Measurements from ENCODE around the gene DCUN1D2. TPM values are rescaled to one million over a fixed set of nuclear protein-coding genes. Genes with fewer than 3 reads are reported as not detected.
A peak's percentile ranks its signal among the peaks of the same experiment; 100 is the strongest.

The DCUN1D2 gene
- total RNA-seq, 2 experiments from 2014 or later = 9.2 to 16.5 TPM

DNA sequence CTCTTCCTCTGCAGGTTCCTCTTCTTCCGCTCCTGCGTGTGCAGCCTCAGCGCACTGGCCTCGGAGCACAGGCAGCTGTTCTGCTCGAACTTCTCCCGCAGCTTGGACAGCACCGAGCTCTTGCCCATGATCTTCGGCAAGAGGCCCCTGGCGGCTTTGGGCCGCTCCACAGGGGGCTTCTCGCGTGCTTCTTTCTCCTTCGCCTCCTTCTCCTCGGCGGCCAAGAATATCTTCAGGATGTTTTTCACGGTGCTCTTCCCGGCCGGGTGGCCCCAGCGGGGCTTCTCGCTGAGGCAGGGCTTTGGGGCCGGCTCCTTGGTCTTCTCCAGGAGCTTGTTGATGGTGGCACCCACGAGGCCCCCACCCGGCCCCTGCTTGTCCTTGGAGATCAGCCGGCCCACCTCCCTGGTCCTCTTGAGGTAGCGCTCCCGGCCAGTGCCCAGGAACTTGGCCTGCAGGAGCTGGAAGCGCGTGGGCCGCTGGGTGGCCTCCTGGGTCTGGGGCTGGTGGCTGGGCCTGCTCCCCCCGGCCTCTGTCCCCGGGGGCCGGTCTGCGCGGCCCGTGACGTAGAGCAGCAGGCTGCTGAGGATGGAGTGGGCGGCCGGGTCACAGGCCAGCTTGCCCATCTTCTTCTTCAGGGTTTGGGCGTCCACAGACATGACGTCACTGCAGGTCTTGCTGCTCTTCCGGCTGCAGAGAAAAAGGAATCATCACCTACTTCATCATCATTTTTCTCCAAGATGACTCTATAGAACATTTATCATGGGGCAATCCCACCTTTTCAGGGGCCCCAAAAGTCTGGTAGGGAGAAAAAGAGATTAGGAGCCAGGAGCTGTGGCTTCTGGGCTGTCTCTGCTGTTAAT, 82.7 kb downstream of the DCUN1D2 start:
- no peaks in the 10 kb centered on the region for H3K36me3 ChIP-seq (ENCODE audit: insufficient read depth, low read length)
- ChIA-PET POLR2A (no interaction called here), CTCF (ENCODE audit: unreplicated experiment) (no interaction called here)
- no peak overlapping the region for H3K4me3 ChIP-seq (ENCODE audit: low read depth, low read length, poor library complexity, severe bottlenecking)
- peaks cover 18% of the 10 kb centered on the region for H3K4me1 ChIP-seq (ENCODE audit: insufficient read depth, low read length, poor library complexity, severe bottlenecking)
- no peak overlapping the region for H2AFZ ChIP-seq (ENCODE audit: low read length)
- BruUV-seq (replicated peaks) = no TSS peak
- no peak for TF ChIP-seq EZH2phosphoT487 (IDR thresholded peaks at IDR 0.05; ENCODE audit: borderline replicate concordance, low read depth, low read length)
- TF ChIP-seq, protein P1, sequence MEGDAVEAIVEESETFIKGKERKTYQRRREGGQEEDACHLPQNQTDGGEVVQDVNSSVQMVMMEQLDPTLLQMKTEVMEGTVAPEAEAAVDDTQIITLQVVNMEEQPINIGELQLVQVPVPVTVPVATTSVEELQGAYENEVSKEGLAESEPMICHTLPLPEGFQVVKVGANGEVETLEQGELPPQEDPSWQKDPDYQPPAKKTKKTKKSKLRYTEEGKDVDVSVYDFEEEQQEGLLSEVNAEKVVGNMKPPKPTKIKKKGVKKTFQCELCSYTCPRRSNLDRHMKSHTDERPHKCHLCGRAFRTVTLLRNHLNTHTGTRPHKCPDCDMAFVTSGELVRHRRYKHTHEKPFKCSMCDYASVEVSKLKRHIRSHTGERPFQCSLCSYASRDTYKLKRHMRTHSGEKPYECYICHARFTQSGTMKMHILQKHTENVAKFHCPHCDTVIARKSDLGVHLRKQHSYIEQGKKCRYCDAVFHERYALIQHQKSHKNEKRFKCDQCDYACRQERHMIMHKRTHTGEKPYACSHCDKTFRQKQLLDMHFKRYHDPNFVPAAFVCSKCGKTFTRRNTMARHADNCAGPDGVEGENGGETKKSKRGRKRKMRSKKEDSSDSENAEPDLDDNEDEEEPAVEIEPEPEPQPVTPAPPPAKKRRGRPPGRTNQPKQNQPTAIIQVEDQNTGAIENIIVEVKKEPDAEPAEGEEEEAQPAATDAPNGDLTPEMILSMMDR (conservative IDR thresholded peaks at IDR 0.05; ENCODE audit: low read length) = no peak
- peak overlapping the region; percentile 9; the same call in 1 of the 2 replicates for H3K4me2 ChIP-seq (ENCODE audit: low read length)
- H3K79me2 ChIP-seq (ENCODE audit: insufficient read depth, low read depth, low read length) = no peaks in the 10 kb centered on the region
- no peaks in the 10 kb centered on the region for H3K9me3 ChIP-seq (ENCODE audit: low read length)
- DNase-seq (ENCODE audit: low spot score) = no peak
- H3K27ac ChIP-seq (ENCODE audit: low read depth, low read length, poor library complexity, severe bottlenecking) = no peak overlapping the region
- no peaks in the 10 kb centered on the region for H4K20me1 ChIP-seq (ENCODE audit: insufficient read depth, low read length)
- H3K9me2 ChIP-seq (ENCODE audit: insufficient read depth, low read length) = no peaks in the 10 kb centered on the region
- intact Hi-C loops (cut with micrococcal nuclease; ENCODE audit: unreplicated experiment) = no loop called here

DNA sequence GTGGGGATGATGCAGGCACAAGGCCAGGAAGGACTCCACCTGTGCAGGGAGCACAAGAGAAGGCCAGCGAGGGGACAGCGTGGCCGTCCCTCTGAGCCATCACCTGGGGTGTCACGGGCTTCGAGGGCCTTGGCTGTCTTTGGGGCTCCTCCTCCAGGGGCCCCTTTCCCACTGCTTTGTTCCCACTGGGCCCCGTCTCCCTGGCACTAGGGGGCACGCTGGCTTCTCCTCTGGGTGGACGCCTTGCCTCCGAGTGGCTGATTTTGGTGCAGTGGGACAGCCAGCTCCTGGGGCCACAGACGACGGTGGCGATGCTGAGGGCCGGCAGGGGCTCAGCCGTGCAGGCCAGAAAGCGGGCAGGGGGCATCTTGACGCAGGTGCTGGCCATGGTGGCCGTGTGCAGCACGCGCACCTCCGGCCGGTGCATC, 83.4 kb downstream of the DCUN1D2 start:
- POLR2A ChIA-PET = no interaction called here
- Histone ChIP-seq H2AFZ (ENCODE audit: low read length) (no peak overlapping the region), H4K20me1 (ENCODE audit: insufficient read depth, low read length) (no peaks in the 10 kb centered on the region), H3K9me2 (ENCODE audit: insufficient read depth, low read length) (no peaks in the 10 kb centered on the region), H3K4me3 (ENCODE audit: low read depth, low read length, poor library complexity, severe bottlenecking) (no peak overlapping the region), H3K36me3 (ENCODE audit: insufficient read depth, low read length) (no peaks in the 10 kb centered on the region), H3K9me3 (ENCODE audit: low read length) (no peaks in the 10 kb centered on the region), H3K27ac (ENCODE audit: low read depth, low read length, poor library complexity, severe bottlenecking) (no peak overlapping the region), H3K4me1 (ENCODE audit: insufficient read depth, low read length, poor library complexity, severe bottlenecking) (peaks cover 18% of the 10 kb centered on the region), H3K79me2 (ENCODE audit: insufficient read depth, low read depth, low read length) (no peaks in the 10 kb centered on the region), H3K4me2 (ENCODE audit: low read length) (no peak overlapping the region; the same call in 1 of the 2 replicates)
- BruUV-seq (replicated peaks) = no TSS peak
- CTCF ChIA-PET (ENCODE audit: unreplicated experiment) = no interaction called here
- intact Hi-C loops (cut with micrococcal nuclease; ENCODE audit: unreplicated experiment) = no loop called here
- no peak for DNase-seq (ENCODE audit: low spot score)
- TF ChIP-seq EZH2phosphoT487 (IDR thresholded peaks at IDR 0.05; ENCODE audit: borderline replicate concordance, low read depth, low read length) = no peak
- TF ChIP-seq, protein P1 (conservative IDR thresholded peaks at IDR 0.05; ENCODE audit: low read length) = no peak
